ENCODE data around the gene PMF1. TPM values are rescaled to one million over a fixed set of nuclear protein-coding genes. Genes with fewer than 3 reads are reported as not detected.

Gene PMF1
- total RNA-seq, 1 experiment from 2014 or later: 127 TPM

GRCh38 chr1:156285437-156285836, 72.6 kb downstream of the PMF1 start:
- DNase-seq (ENCODE audit: low spot score): no peak
- in situ Hi-C loops (cut with HindIII; ENCODE audit: low sequenced_read_pairs): no loop called here

DNA sequence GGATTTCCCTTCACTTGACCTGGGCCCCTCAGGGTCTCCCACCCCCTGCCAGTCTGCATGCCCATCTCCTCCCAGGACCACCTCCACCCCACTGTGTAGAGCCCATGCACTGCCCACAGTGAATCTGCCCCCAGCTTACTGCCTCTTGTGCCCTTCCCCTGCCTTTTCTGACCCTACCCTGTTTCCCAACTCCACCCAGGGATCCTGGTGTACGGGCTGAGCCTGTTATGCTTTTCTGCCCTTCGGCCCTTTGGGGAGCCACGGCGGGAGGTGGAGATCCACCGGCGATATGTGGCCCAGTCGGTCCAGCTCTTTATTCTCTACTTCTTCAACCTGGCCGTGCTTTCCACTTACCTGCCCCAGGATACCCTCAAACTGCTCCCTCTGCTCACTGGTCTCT, 73.3 kb downstream of the PMF1 start:
- no peak for DNase-seq (ENCODE audit: low spot score)
- in situ Hi-C loops (cut with HindIII; ENCODE audit: low sequenced_read_pairs): no loop called here

Other genes starting within 250 kb of the PMF1 start
- 20.3 and 35.9 TPM in 2 replicates for gene ARHGEF2, start 234.5 kb upstream of the PMF1 start, total RNA-seq (2014; rRNA removed; shearing (Covaris generic))
- 257 and 273 TPM in 2 replicates for gene SSR2, start 192.1 kb upstream of the PMF1 start, total RNA-seq (2014; rRNA removed; shearing (Covaris generic))
- gene UBQLN4, start 159.2 kb upstream of the PMF1 start, total RNA-seq (2014; rRNA removed; shearing (Covaris generic)): 29.5 and 30.0 TPM in 2 replicates
- 20.1 and 42.3 TPM in 2 replicates for gene LAMTOR2, start 158.2 kb upstream of the PMF1 start, total RNA-seq (2014; rRNA removed; shearing (Covaris generic))
- gene RAB25, start 151.8 kb upstream of the PMF1 start, total RNA-seq (2014; rRNA removed; shearing (Covaris generic)): not detected in 2 replicates
- 21.0 and 21.2 TPM in 2 replicates for gene MEX3A, start 130.5 kb upstream of the PMF1 start, total RNA-seq (2014; rRNA removed; shearing (Covaris generic))
- 314 and 341 TPM in 2 replicates for gene LMNA, start 98.3 kb upstream of the PMF1 start, total RNA-seq (2014; rRNA removed; shearing (Covaris generic))
- 1.8 and 2.0 TPM in 2 replicates for gene SEMA4A, start 59.4 kb upstream of the PMF1 start, total RNA-seq (2014; rRNA removed; shearing (Covaris generic))
- 7.3 and 11.9 TPM in 2 replicates for gene SLC25A44, start 18.9 kb upstream of the PMF1 start, total RNA-seq (2014; rRNA removed; shearing (Covaris generic))
- gene BGLAP, start 29.2 kb downstream of the PMF1 start, total RNA-seq (2014; rRNA removed; shearing (Covaris generic)): not detected in 2 replicates
- gene PAQR6, start 35.0 kb downstream of the PMF1 start, total RNA-seq (2014; rRNA removed; shearing (Covaris generic)): 0.07 and 2.0 TPM in 2 replicates
- 46.3 and 73.5 TPM in 2 replicates for gene SMG5, start 69.8 kb downstream of the PMF1 start, total RNA-seq (2014; rRNA removed; shearing (Covaris generic))
- gene TMEM79, start 71.3 kb downstream of the PMF1 start, total RNA-seq (2014; rRNA removed; shearing (Covaris generic)): 2.0 and 5.0 TPM in 2 replicates
- gene GLMP, start 82.7 kb downstream of the PMF1 start, total RNA-seq (2014; rRNA removed; shearing (Covaris generic)): 0.92 and 3.3 TPM in 2 replicates
- not detected in 2 replicates for gene VHLL, start 86.3 kb downstream of the PMF1 start, total RNA-seq (2014; rRNA removed; shearing (Covaris generic))
- gene CCT3, start 125.3 kb downstream of the PMF1 start, total RNA-seq (2014; rRNA removed; shearing (Covaris generic)): 936 and 1,057 TPM in 2 replicates
- not detected in 2 replicates for gene TSACC, start 125.5 kb downstream of the PMF1 start, total RNA-seq (2014; rRNA removed; shearing (Covaris generic))
- 0.06 and 3.5 TPM in 2 replicates for gene RHBG, start 156.2 kb downstream of the PMF1 start, total RNA-seq (2014; rRNA removed; shearing (Covaris generic))

Measured in G401 (cell line).